H9 (cell line): ENCODE data around the gene GALNT2. TPM values are rescaled to one million over a fixed set of nuclear protein-coding genes. Genes with fewer than 3 reads are reported as not detected.

Source experiments
- DNase-seq: peaks from one replicate; pipeline ENCODE4 v3.0.0-alpha.2; 2017
- H2AFZ ChIP-seq: one replicate; pipeline ENCODE4 v1.6.1; 2013; ENCODE audit warnings: mild to moderate bottlenecking, low read length, control low read depth, moderate library complexity
- H2AK5ac ChIP-seq: 2 replicates; pipeline ENCODE4 v1.6.1; 2013; ENCODE audit warnings: low read length, control low read depth, mixed read lengths; ENCODE audit not compliant: insufficient read length
- H2BK120ac ChIP-seq: one replicate; pipeline ENCODE4 v1.6.1; 2013; ENCODE audit warnings: low read depth, mild to moderate bottlenecking, low read length, control low read depth, inconsistent platforms; ENCODE audit not compliant: poor library complexity, severe bottlenecking
- H2BK12ac ChIP-seq: 2 replicates; pipeline ENCODE4 v1.6.1; 2013; ENCODE audit warnings: low read length, control low read depth, mixed read lengths, low read depth; ENCODE audit not compliant: insufficient read length
- H2BK15ac ChIP-seq: 2 replicates; pipeline ENCODE4 v1.6.1; 2013; ENCODE audit warnings: low read depth, low read length, control low read depth
- H2BK20ac ChIP-seq: one replicate; pipeline ENCODE4 v1.6.1; 2013; ENCODE audit warnings: low read depth, mild to moderate bottlenecking, low read length, control low read depth, inconsistent platforms; ENCODE audit not compliant: poor library complexity, severe bottlenecking
- H2BK5ac ChIP-seq: 2 replicates; pipeline ENCODE4 v1.6.1; 2013; ENCODE audit warnings: low read length, control low read depth, mixed read lengths; ENCODE audit not compliant: insufficient read length
- H3K14ac ChIP-seq: 2 replicates; pipeline ENCODE4 v1.6.1; 2013; ENCODE audit warnings: low read length, control low read depth; ENCODE audit not compliant: insufficient read depth
- H3K18ac ChIP-seq: 2 replicates; pipeline ENCODE4 v1.6.1; 2013; ENCODE audit warnings: low read depth, mild to moderate bottlenecking, mixed read lengths, low read length, control low read depth; ENCODE audit not compliant: insufficient read length
- H3K23ac ChIP-seq: 2 replicates; pipeline ENCODE4 v1.6.1; 2013; ENCODE audit warnings: low read length, control low read depth, mixed read lengths, low read depth; ENCODE audit not compliant: insufficient read length
- H3K23me2 ChIP-seq: 2 replicates; pipeline ENCODE4 v1.6.1; 2013; ENCODE audit warnings: low read depth, mild to moderate bottlenecking, mixed read lengths, low read length, control low read depth; ENCODE audit not compliant: insufficient read length, poor library complexity, severe bottlenecking
- H3K27ac ChIP-seq: 2 replicates; pipeline ENCODE4 v1.5.1; 2013; ENCODE audit warnings: low read length, control low read depth, mixed read lengths, low read depth; ENCODE audit not compliant: insufficient read length
- H3K27me3 ChIP-seq: 2 replicates; pipeline ENCODE4 v1.6.1; 2013; ENCODE audit warnings: low read length, control low read depth, inconsistent platforms; ENCODE audit not compliant: insufficient read depth
- H3K4ac ChIP-seq: 2 replicates; pipeline ENCODE4 v1.6.1; 2013; ENCODE audit warnings: low read depth, mild to moderate bottlenecking, control low read depth, inconsistent platforms, low read length, moderate library complexity
- H3K4me1 ChIP-seq: 2 replicates; pipeline ENCODE4 v1.6.1; 2013; ENCODE audit warnings: low read length, control low read depth, inconsistent platforms; ENCODE audit not compliant: insufficient read depth
- H3K4me2 ChIP-seq: 2 replicates; pipeline ENCODE4 v1.6.1; 2013; ENCODE audit warnings: low read length, control low read depth, mixed read lengths; ENCODE audit not compliant: insufficient read length, insufficient read depth
- H3K56ac ChIP-seq: 2 replicates; pipeline ENCODE4 v1.6.1; 2013; ENCODE audit warnings: low read depth, mild to moderate bottlenecking, mixed read lengths, low read length, control low read depth; ENCODE audit not compliant: insufficient read length
- H3K79me1 ChIP-seq: 2 replicates; pipeline ENCODE4 v1.6.1; 2013; ENCODE audit warnings: low read depth, mild to moderate bottlenecking, moderate library complexity, low read length, control low read depth, inconsistent platforms; ENCODE audit not compliant: insufficient read depth, poor library complexity, severe bottlenecking
- H3K79me2 ChIP-seq: 2 replicates; pipeline ENCODE4 v1.6.1; 2013; ENCODE audit warnings: low read length, control low read depth, inconsistent platforms; ENCODE audit not compliant: insufficient read depth
- H3K9ac ChIP-seq: 2 replicates; pipeline ENCODE4 v1.6.1; 2013; ENCODE audit warnings: low read length, control low read depth, mixed read lengths; ENCODE audit not compliant: insufficient read length; ENCODE audit errors: extremely low read depth
- H3K9me3 ChIP-seq: one replicate; pipeline ENCODE4 v1.6.1; 2013; ENCODE audit warnings: low read depth, low read length, inconsistent platforms; ENCODE audit not compliant: control insufficient read depth
- H3T11ph ChIP-seq: one replicate; pipeline ENCODE4 v1.6.1; 2013; ENCODE audit warnings: mild to moderate bottlenecking, low read length, control low read depth, inconsistent platforms
- H4K20me1 ChIP-seq: one replicate; pipeline ENCODE4 v1.6.1; 2013; ENCODE audit not compliant: control insufficient read depth, insufficient read length, insufficient read depth
- H4K5ac ChIP-seq: 2 replicates; pipeline ENCODE4 v1.6.1; 2013; ENCODE audit warnings: low read depth, mild to moderate bottlenecking, mixed read lengths, low read length, control low read depth; ENCODE audit not compliant: insufficient read length
- H4K8ac ChIP-seq: replicated peaks from 2 replicates; pipeline ENCODE4 v1.6.1; 2013; ENCODE audit warnings: low read length, control low read depth, mixed read lengths, low read depth; ENCODE audit not compliant: insufficient read length
- H4K91ac ChIP-seq: 2 replicates; pipeline ENCODE4 v1.6.1; 2013; ENCODE audit warnings: low read depth, mild to moderate bottlenecking, moderate library complexity, mixed read lengths, low read length, control low read depth; ENCODE audit not compliant: insufficient read length
- H3K27ac Mint-ChIP-seq, 3 experiments: 2 replicates in 2 of 3; 3 replicates in 1 of 3; pipeline ENCODE4 v1.8.0; 2020 to 2021; ENCODE audit warnings: mixed read lengths in 3 of 3, mild to moderate bottlenecking in 1 of 3, moderate library complexity in 1 of 3
- H3K27me3 Mint-ChIP-seq: 2 replicates; pipeline ENCODE4 v1.8.0; 2021; ENCODE audit warnings: low read depth, mild to moderate bottlenecking, moderate library complexity, mixed read lengths
- H3K36me3 Mint-ChIP-seq, 3 experiments: 2 replicates in 2 of 3; 3 replicates in 1 of 3; pipeline ENCODE4 v1.8.0; 2020 to 2021; ENCODE audit warnings: low read depth in 3 of 3, mixed read lengths in 3 of 3; ENCODE audit not compliant: insufficient read depth in 1 of 3
- H3K4me1 Mint-ChIP-seq, 2 experiments: 2 replicates each; pipeline ENCODE4 v1.8.0; 2020; ENCODE audit warnings: mixed read lengths in 2 of 2
- H3K4me3 Mint-ChIP-seq, 2 experiments: 2 replicates in 1 of 2; 3 replicates in 1 of 2; pipeline ENCODE4 v1.8.0; 2020 to 2021; ENCODE audit warnings: mild to moderate bottlenecking in 2 of 2, mixed read lengths in 2 of 2, moderate library complexity in 1 of 2
- H3K9me3 Mint-ChIP-seq, 2 experiments: 2 replicates in 1 of 2; 3 replicates in 1 of 2; pipeline ENCODE4 v1.8.0; 2020; ENCODE audit warnings: mild to moderate bottlenecking in 2 of 2, mixed read lengths in 2 of 2, moderate library complexity in 1 of 2
- CTCF ChIP-seq: fragments of 200-600 bp; sonication (generic); conservative IDR thresholded peaks from 3 replicates; pipeline ENCODE4 v1.8.0; 2021; ENCODE audit warnings: antibody characterized with exemption, mild to moderate bottlenecking
- WGBS: extraction: QIAGEN DNeasy Blood & Tissue Kit; methylation state at CpG from one replicate; pipeline ENCODE4 v1.1.7; 2013; ENCODE audit warnings: missing lambda C conversion rate, low lambda C conversion rate, mixed read lengths; ENCODE audit not compliant: insufficient read length; ENCODE audit errors: extremely low coverage; 5-methylcytosine and 5-hydroxymethylcytosine counted together
- total RNA-seq: library from RNA; stranded (reverse); gene quantifications from 2 replicates; pipeline ENCODE4 v1.2.1, GENCODE V29; 2021

Gene GALNT2
- total RNA-seq, 1 experiment from 2014 or later = 57.6 TPM

- H2BK120ac ChIP-seq = no peak overlapping the region
- no peaks in the 10 kb centered on the region for H3K4me1 ChIP-seq
- no peaks in the 10 kb centered on the region for H3K79me1 ChIP-seq
- H2BK5ac ChIP-seq = no peak overlapping the region
- H2AFZ ChIP-seq = no peak overlapping the region
- no peaks in the 10 kb centered on the region for H3K79me2 ChIP-seq
- DNase-seq = no peak
- no peak overlapping the region for H2BK15ac ChIP-seq
- H2AK5ac ChIP-seq = no peak overlapping the region
- H3K27me3 ChIP-seq = no peaks in the 10 kb centered on the region; the same call in 1 of the 2 replicates
- no CpG with 5 or more reads among the region's 11 CpGs for WGBS
- H3K36me3 Mint-ChIP-seq = peaks cover 14 to 18% (median 17%) of the 10 kb centered on the region in 3 experiments
- H3K18ac ChIP-seq = no peak overlapping the region
- no peak overlapping the region for H2BK12ac ChIP-seq
- H3K56ac ChIP-seq = no peak overlapping the region
- H3K9me3 ChIP-seq = no peaks in the 10 kb centered on the region
- H3K23me2 ChIP-seq = no peaks in the 10 kb centered on the region
- H3T11ph ChIP-seq = no peak overlapping the region
- no peak overlapping the region for H3K4me3 Mint-ChIP-seq
- no peak overlapping the region for H3K27ac ChIP-seq
- H4K91ac ChIP-seq = no peak overlapping the region
- no peaks in the 10 kb centered on the region for H4K20me1 ChIP-seq
- no peak overlapping the region for H4K5ac ChIP-seq
- H2BK20ac ChIP-seq = no peak overlapping the region
- no peak overlapping the region for H4K8ac ChIP-seq
- peaks cover 7 to 11% of the 10 kb centered on the region in 2 experiments; a peak in 3 of 5 replicates for H3K9me3 Mint-ChIP-seq
- H3K23ac ChIP-seq = no peak overlapping the region
- H3K27me3 Mint-ChIP-seq = no peaks in the 10 kb centered on the region
- H3K4me2 ChIP-seq = no peak overlapping the region
- H3K4me1 Mint-ChIP-seq = peaks cover 24 to 31% of the 10 kb centered on the region in 2 experiments
- H3K9ac ChIP-seq = no peak overlapping the region
- no peak overlapping the region for H3K14ac ChIP-seq
- TF ChIP-seq CTCF = no peak
- no peak overlapping the region for H3K4ac ChIP-seq
- H3K27ac Mint-ChIP-seq = no peak overlapping the region
Measured at GRCh38 chr1:230236301-230237008, 169.4 kb downstream of the GALNT2 start.
